Activated CD8-positive, alpha-beta memory T cell treated with anti-CD3 and anti-CD28 coated beads for 36 hours (primary cell): ENCODE data around the gene SPSB1. TPM values are rescaled to one million over a fixed set of nuclear protein-coding genes. Genes with fewer than 3 reads are reported as not detected.

Experiments used
- CTCF ChIA-PET: fragments of 350-600 bp; sonication (Branson Sonifier 250); formaldehyde crosslinking; loops from one replicate; lab custom pipeline; 2021; ENCODE audit warnings: antibody characterized with exemption; lab: Charles Lee
- POLR2A ChIA-PET: fragments of 350-600 bp; sonication (Branson Sonifier 250); formaldehyde crosslinking; loops from one replicate; lab custom pipeline; 2021; ENCODE audit warnings: antibody characterized with exemption; lab: Charles Lee
- total RNA-seq, 2 experiments: library from RNA; stranded (reverse); gene quantifications; one replicate each; pipeline ENCODE4 v1.2.3, GENCODE V29; 2021

SPSB1 gene
- total RNA-seq, 2 experiments from 2014 or later, result 0.40 to 0.44 TPM

GRCh38 chr1:9389968-9390367, 97.3 kb downstream of the SPSB1 start:
- POLR2A ChIA-PET, result no interaction called here
- CTCF ChIA-PET, result interaction anchor here (0.6 kb wide), 1 partner anchor 72 kb away, joined by 5 read pairs; no protein-coding TSS in a partner anchor

GRCh38 chr1:9391620-9392019, 98.9 kb downstream of the SPSB1 start:
- ChIA-PET POLR2A (no interaction called here), CTCF (no interaction called here)

DNA sequence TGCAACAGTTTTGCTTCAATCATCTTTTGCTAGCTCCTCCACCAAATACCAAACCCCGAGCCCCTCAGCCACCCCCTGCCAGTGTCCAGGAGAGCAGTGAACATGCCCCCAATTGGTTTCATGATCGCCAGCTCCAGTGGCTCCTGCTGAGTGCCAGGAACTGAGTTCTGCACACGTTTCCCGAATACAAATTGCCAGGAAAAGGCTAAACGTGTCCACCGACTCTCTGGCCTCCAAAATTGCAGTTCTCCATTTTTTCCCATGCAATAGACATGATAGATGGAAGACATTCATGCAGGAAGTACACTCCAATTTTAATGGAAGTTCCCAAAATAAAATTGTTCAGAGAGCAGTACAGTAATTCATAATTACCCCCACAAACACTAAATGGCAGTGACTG, 101.3 kb downstream of the SPSB1 start:
- CTCF ChIA-PET, result no interaction called here
- POLR2A ChIA-PET, result no interaction called here

DNA sequence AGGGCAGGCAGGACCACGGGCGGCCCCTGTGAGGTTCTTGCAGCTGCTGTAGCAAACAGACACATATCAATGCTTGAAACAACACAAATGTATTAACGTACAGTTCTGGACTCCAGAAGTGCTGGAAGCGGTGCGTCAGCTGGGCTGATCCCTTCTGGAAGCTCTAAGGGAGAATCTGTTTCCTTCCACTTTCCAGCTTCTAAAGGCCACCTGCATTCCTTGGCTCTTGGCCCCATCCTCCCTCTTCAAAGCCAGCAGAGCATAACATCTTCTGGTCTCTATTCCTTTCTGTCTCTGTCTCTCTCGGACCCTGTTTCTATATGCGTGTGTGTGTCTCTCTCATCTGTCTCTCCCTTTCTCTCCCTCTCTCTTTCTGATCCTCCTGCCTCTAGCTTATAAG, 102.3 kb downstream of the SPSB1 start:
- CTCF ChIA-PET, result no interaction called here

GRCh38 chr1:9397047-9397446, 104.4 kb downstream of the SPSB1 start:
- ChIA-PET POLR2A (no interaction called here), CTCF (no interaction called here)

More for the DNA sequence above, 102.3 kb downstream of the SPSB1 start:
- POLR2A ChIA-PET, result no interaction called here

DNA sequence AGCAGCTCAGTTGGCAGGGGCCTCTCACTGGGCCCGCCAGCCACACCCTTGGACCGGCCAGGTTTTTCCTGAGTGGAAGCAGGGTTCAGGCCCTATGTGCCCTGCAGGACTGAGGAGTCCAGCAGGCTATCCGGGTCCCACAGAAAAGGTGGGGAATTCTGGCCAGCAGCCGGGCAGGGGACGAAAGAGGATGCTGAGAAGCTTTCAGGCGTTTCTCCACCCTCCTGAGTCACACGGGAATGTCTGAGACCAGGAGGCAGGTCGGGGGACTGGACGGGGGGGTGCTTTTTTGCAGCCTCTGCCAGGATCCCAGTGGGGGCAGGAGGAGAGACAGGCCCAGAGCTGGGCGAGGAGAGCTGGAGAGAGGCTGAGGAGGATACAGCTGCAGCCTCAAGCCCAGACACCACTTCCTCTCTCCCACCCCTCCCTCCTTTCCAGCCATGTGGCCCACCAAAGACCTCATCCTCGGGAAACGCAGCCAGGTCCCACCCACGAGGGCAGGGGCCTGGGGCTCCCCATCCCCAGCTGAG, 105.4 kb downstream of the SPSB1 start:
- POLR2A ChIA-PET, result no interaction called here

DNA sequence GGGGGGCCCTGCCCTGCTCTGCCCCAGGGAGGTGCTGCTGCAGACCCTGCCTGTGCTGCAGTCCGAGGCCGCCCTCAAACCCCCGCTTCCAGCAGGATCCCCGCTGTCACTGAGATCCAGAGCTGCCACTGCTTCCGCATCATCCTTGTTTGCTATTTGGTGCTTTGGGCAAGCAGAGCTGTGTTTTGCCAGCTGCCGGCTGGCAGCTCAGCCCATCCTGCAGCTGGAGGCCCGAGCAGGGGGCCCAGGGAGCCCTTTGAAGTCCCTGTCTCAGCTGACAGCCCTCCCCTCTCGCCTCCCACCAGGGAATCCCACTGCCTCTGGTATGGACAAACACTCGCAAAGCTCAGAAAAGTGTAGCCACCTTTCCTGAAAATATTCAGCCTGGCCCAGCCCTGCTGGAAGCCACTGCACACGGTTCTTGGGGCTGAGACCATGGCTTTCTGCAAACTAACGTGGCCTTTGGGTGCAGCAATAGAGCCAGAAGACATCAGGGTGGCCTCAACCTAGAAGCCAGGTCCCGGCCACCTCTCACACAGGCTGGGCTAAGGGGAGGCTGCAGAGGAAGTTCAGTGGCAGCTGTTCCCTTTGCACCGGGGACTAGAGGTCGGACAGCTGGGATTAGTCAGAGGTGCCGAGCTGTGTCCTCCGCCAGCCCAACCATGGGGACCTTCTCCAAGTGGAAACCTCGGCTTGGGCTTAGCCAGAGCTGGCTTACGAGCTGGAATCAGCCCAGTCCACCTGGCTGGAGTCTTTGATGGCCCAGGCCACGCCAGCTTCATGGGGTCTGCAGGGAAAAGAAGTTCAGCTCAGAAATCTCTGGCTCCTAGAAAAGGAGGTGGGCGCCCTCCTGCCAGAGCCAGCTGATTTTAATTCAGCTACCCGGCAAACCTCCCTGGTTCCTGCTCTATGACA, 107.1 kb downstream of the SPSB1 start:
- ChIA-PET POLR2A (no interaction called here), CTCF (interaction anchor here (0.5 to 1.4 kb wide), 2 partner anchors 10 to 59 kb away, joined by 3 read pairs; no protein-coding TSS in a partner anchor)

More for the DNA sequence above, 105.4 kb downstream of the SPSB1 start:
- CTCF ChIA-PET, result no interaction called here

DNA sequence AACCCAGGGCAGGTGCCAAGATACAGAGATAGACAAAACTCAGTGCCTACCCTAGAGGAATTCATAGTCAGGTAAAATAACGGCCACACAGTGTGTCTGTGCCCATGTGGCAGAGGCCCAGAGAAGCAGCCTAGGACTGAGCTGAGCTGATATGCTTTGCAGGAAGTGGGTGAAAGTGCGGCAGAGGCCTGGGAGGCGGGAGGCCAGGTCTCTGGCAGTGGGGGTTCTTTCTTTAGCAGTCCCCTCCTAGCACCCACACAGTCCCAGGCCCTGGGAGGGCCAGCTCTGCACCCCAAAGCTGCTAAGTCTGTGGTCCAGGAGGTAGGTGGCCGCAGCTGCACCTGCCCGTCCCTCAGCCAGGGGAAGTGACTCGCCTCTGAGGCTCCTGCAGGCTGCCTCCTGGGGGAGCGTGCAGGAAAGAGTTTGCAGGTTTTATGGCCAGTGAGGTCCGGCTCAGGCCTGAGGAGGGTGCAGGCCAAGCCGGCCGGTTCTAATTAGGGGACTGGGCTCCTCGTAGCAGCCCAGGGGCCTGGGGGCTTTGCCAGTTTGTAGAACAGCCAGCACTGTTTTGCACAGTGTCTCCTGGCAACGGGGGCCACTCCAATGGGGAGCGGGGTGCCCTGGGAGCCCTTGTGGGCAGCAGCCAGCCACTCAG, 107.9 kb downstream of the SPSB1 start:
- CTCF ChIA-PET, result interaction anchor here (0.5 kb wide), 1 partner anchor 58 kb away, joined by 3 read pairs; no protein-coding TSS in a partner anchor
- POLR2A ChIA-PET, result no interaction called here

GRCh38 chr1:9401080-9401453, 108.4 kb downstream of the SPSB1 start:
- POLR2A ChIA-PET, result no interaction called here
- CTCF ChIA-PET, result no interaction called here

DNA sequence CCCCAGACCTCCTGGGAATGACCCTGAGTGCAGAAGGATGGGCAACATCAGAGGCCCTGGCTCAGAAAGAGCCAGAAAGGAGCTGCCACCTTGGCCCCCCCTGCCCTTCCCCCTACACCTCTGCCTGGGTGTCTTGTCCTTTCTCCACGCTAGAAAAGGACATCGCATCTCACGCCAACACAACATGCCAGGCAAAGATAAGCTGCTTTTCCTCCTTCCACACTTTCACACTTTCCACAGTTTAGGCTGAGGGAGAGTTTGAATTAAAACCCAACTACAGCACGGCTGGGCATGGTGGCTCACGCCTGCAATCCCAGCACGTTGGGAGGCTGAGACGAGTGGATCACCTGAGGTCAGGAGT, 109.5 kb downstream of the SPSB1 start:
- CTCF ChIA-PET, result no interaction called here
- POLR2A ChIA-PET, result no interaction called here

DNA sequence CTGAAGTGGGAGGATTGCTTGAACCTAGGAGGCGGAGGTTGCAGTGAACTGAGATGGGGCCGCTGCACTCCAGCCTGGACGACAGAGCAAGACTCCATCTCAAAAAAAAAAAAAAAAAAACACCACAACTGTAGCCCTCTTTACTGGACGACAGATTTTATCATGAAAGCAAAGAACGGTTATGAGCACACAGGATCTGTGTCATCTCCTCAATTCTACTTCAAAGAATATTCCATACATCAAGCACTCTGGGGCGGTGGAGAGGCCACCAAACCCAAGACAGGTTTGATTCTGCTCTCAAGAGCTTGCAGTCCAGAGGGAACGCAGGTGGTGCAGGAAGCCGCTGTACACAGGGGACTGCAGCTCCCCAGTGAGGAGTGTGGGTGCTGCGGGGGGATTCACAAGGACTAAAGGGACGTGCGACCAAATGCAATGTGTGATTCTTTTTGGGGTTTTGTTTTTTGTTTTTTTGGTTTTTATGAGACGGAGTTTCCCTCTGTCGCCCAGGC, 110.1 kb downstream of the SPSB1 start:
- POLR2A ChIA-PET, result no interaction called here
- CTCF ChIA-PET, result no interaction called here

DNA sequence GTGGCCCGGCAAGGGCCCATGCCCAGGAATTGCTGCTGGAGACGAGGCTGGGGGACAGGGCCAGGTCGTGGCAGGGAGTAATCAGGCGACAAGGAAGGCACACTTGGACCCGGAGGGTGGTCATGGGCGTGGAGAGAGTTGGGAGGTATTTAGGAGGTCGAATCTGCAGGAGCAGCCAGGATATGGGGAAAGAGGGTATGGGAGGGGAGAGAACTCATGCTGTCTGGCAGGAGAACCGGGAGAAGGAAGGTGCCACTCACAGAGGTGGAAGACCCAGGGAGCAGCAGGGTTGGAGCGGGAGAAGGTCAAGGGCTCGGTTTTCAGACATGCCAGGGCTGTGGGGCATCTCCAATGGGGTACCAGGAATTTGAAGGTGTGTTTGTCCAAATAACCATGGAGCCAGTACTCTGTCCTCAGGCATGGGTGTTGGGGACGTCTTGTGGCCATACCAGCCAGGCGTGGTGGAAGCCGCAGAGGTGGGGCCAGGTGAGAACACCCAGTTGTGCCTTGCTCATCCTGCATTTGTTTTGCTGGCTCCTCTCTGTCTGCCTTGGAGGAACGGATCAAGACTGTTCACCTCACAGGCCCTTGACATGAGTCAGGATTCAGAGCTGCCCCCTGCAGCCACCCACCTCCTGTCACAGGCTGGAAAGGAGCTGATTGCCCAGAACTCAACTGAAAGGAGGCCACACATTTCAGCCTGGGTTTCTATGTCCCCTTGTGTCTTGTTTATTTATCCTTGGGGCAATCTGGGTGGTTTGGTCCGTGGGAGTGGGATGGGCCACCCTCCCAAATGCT, 111.6 kb downstream of the SPSB1 start:
- POLR2A ChIA-PET, result no interaction called here
- CTCF ChIA-PET, result interaction anchor here (1.1 kb wide), 1 partner anchor 72 kb away, joined by 3 read pairs; no protein-coding TSS in a partner anchor

DNA sequence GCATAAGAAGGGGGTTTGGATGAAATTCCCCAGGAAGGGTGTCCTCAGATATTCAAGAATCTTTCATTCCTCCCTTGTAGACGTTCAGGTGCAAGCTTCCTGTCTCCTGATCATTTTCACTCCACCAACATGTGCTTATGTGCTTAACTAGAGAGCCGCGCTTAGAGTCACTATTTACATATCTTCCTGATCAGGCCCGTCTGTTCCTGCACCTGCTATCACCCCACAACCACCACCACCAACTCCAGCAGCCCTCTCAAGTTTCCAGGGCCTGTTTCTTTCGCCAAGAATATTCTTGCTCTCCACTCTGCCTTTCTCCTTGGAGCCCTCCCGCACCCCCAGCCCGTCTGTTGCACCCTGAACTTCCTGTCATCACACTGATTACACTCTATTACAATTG, 113.4 kb downstream of the SPSB1 start:
- CTCF ChIA-PET, result interaction anchor here (0.9 to 1.8 kb wide), 3 partner anchors 77 to 173 kb away, joined by 3 to 7 read pairs (median 3); no protein-coding TSS in a partner anchor
- POLR2A ChIA-PET, result no interaction called here

DNA sequence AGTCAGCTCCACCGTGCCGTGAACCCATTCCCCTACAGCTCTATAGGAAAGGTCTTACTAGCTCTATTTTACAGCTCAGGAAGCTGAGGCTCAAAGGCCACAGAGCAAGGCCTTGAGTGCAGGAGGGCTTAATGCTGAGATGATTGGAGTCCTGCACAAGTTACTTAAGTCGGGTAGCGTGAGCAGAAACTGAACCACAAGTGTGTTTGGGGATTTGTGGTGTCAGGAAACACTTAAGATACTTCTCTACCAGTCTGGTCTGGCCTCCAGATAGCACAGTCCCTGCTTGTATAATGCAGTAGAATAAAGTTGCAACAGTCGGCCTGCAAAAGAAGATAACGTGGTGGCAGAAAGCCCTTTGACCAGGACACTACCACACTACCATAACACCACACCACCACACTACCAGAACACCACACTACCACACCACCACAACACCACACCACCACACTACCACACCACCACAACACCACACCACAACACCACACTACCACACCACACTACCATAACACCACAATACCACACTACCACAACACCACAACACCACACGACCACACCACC, 118.1 kb downstream of the SPSB1 start:
- POLR2A ChIA-PET, result no interaction called here
- CTCF ChIA-PET, result interaction anchor here (0.6 to 0.9 kb wide), 2 partner anchors 121 to 192 kb away, joined by 3 read pairs; no protein-coding TSS in a partner anchor

DNA sequence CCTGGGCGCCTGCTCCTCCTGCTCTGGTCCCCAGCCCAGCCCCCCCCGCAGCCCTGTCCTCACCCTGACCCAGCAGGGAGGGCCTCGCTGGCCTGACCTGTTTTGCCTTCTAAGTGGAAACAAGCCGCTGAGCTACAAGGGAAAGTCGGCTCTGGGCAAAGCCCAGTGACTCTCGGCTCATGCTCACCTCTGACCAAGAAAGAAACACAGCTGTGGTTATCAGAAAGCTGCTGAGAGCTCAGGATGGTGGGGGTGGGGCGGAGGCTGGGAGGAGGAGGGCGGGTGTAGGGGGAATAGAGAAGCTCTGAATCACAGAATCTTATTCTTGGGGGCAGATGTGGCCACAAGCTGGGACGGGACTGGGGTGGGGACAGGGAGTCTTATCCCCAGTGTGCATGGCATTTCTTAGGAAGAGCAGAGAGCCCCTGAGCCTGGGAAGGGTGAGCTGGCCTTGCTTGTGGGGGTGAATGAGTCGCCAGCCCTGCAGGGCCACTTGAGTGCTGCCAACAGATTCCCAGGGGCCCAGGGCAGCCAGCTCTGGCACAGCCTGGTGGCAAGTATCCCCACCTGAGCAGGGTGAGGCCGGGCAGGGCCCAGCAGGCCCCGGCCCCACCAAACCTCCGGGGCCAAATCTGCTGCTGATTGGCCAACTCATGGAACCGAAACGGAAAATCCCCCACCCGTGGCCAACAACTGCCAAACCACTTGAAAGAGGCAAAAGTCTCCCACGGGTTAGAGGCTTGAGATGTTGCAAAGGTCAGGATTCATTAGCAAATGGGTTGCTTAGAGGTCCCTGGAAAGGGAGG, 120.6 kb downstream of the SPSB1 start:
- CTCF ChIA-PET, result interaction anchor here (0.9 to 1.7 kb wide), 7 partner anchors 10 to 138 kb away, joined by 3 to 5 read pairs (median 4); no protein-coding TSS in a partner anchor
- POLR2A ChIA-PET, result interaction anchor here (0.8 kb wide), 1 partner anchor 13 kb away, joined by 3 read pairs; no protein-coding TSS in a partner anchor

GRCh38 chr1:9413877-9414213, 121.2 kb downstream of the SPSB1 start:
- ChIA-PET CTCF (interaction anchor here (1.0 to 1.7 kb wide), 5 partner anchors 10 to 139 kb away, joined by 3 to 4 read pairs (median 3); no protein-coding TSS in a partner anchor), POLR2A (no interaction called here)

GRCh38 chr1:9416506-9416905, 123.8 kb downstream of the SPSB1 start:
- ChIA-PET CTCF (interaction anchor here (1.7 kb wide), 1 partner anchor 9 kb away, joined by 3 read pairs; no protein-coding TSS in a partner anchor), POLR2A (no interaction called here)
